Endothelial cell of umbilical vein (primary cell): Measurements from ENCODE around the gene SOX10. TPM values are rescaled to one million over a fixed set of nuclear protein-coding genes. Genes with fewer than 3 reads are reported as not detected.

Experiments
- BruUV-seq: library from RNA; stranded (reverse); fragments of 400-500 nt; replicated peaks from 2 replicates; lab custom pipeline; 2021; lab: Mats Ljungman, UMichigan
- CTCF ChIA-PET: fragments of 300-600, 350-600 bp; sonication (Branson Sonifier 250); formaldehyde crosslinking; loops from one replicate; lab custom pipeline; 2021; ENCODE audit warnings: antibody characterized with exemption, inconsistent platforms; lab: Charles Lee
- POLR2A ChIA-PET: fragments of 300-600, 350-600 bp; sonication (Branson Sonifier 250); formaldehyde crosslinking; loops from one replicate; lab custom pipeline; 2021; ENCODE audit warnings: antibody characterized with exemption, inconsistent platforms; lab: Charles Lee
- DNase-seq: peaks from one replicate; pipeline ENCODE4 v3.0.0-alpha.2; 2011; ENCODE audit warnings: low read depth, low spot score
- FAIRE-seq: peaks from 2 replicates; lab custom pipeline; 2011; peaks lifted over from hg19 to GRCh38; lab: Jason Lieb, UNC
- H2AFZ ChIP-seq: 2 replicates; pipeline ENCODE4 v1.6.0; 2012; ENCODE audit warnings: low read depth, low read length, control low read depth, inconsistent platforms
- H3K27ac ChIP-seq: 2 replicates; pipeline ENCODE4 v1.5.1; 2011; ENCODE audit warnings: low read depth, mild to moderate bottlenecking, control low read depth, low read length, moderate library complexity; ENCODE audit not compliant: insufficient read depth
- H3K27me3 ChIP-seq, 2 experiments: 2 replicates each; pipeline versions ENCODE4 v1.6.0 to v1.6.1; 2011; ENCODE audit warnings: low read length in 2 of 2, mixed read lengths in 1 of 2; ENCODE audit not compliant: control insufficient read depth in 2 of 2, insufficient read depth in 2 of 2
- H3K36me3 ChIP-seq, 2 experiments: 2 replicates in 1 of 2; 3 replicates in 1 of 2; pipeline ENCODE4 v1.5.1; 2011; ENCODE audit warnings: low read length in 2 of 2, mild to moderate bottlenecking in 1 of 2, moderate library complexity in 1 of 2; ENCODE audit not compliant: control insufficient read depth in 2 of 2, insufficient read depth in 2 of 2; ENCODE audit errors: extremely low read depth in 1 of 2
- H3K4me1 ChIP-seq: 3 replicates; pipeline ENCODE4 v1.5.1; 2011; ENCODE audit warnings: mild to moderate bottlenecking, low read length; ENCODE audit not compliant: control insufficient read depth, insufficient read depth; ENCODE audit errors: extremely low read depth
- H3K4me2 ChIP-seq: 2 replicates; pipeline ENCODE4 v1.6.1; 2011; ENCODE audit warnings: low read length, control low read depth, mixed read lengths; ENCODE audit not compliant: insufficient read depth
- H3K4me3 ChIP-seq, 3 experiments: fragments of 200-600 bp in 1 of 3; sonication (generic), shearing (Covaris generic) in 1 of 3; replicated peaks in 1 of 3; 2 replicates each; pipeline ENCODE4 v1.5.1; 2011 to 2016; ENCODE audit warnings: control low read depth in 3 of 3, low read length in 3 of 3, mild to moderate bottlenecking in 2 of 3, inconsistent platforms in 1 of 3, low read depth in 1 of 3, moderate library complexity in 1 of 3; ENCODE audit not compliant: insufficient read depth in 1 of 3
- H3K79me2 ChIP-seq: 2 replicates; pipeline ENCODE4 v1.6.0; 2012; ENCODE audit warnings: low read length, inconsistent platforms; ENCODE audit not compliant: control insufficient read depth, insufficient read depth
- H3K9ac ChIP-seq: replicated peaks from 2 replicates; pipeline ENCODE3; 2011; ENCODE audit warnings: low read length, control low read depth; ENCODE audit not compliant: insufficient read depth; ENCODE audit errors: extremely low read depth
- H3K9me1 ChIP-seq: replicated peaks from 3 replicates; pipeline ENCODE4 v1.6.0; 2011; ENCODE audit warnings: mild to moderate bottlenecking, low read length; ENCODE audit not compliant: control insufficient read depth, insufficient read depth; ENCODE audit errors: extremely low read depth
- H3K9me3 ChIP-seq: replicated peaks from 2 replicates; pipeline ENCODE4 v1.5.1; 2012; ENCODE audit warnings: low read length, inconsistent platforms; ENCODE audit not compliant: control insufficient read depth, insufficient read depth
- H4K20me1 ChIP-seq: replicated peaks from 2 replicates; pipeline ENCODE3; 2011; ENCODE audit warnings: mild to moderate bottlenecking, low read length; ENCODE audit not compliant: control insufficient read depth, insufficient read depth; ENCODE audit errors: extremely low read depth
- EZH2 ChIP-seq: IDR thresholded peaks from 2 replicates; pipeline ENCODE4 v1.6.1; 2012; ENCODE audit warnings: borderline replicate concordance, low read depth, mild to moderate bottlenecking, moderate library complexity, low read length, inconsistent platforms; ENCODE audit not compliant: severe bottlenecking
- FOS ChIP-seq: IDR thresholded peaks from 2 replicates; pipeline ENCODE4 v1.6.1; 2011; ENCODE audit warnings: mild to moderate bottlenecking, low read length, moderate library complexity, borderline replicate concordance; ENCODE audit not compliant: insufficient read depth
- GATA2 ChIP-seq: IDR thresholded peaks from 2 replicates; pipeline ENCODE4 v1.7.0; 2011; ENCODE audit warnings: low read depth, mild to moderate bottlenecking, moderate library complexity, mixed read lengths, low read length; ENCODE audit not compliant: insufficient read length, insufficient read depth
- JUN ChIP-seq: IDR thresholded peaks from 2 replicates; pipeline ENCODE4 v1.6.1; 2011; ENCODE audit warnings: borderline replicate concordance, low read depth; ENCODE audit not compliant: insufficient read length, insufficient read depth
- MYC ChIP-seq: IDR thresholded peaks from one replicate; pipeline ENCODE4 v1.6.1; 2011; ENCODE audit warnings: mild to moderate bottlenecking, low read depth, low read length
- POLR2A ChIP-seq: IDR thresholded peaks from 2 replicates; pipeline ENCODE4 v1.6.1; 2012; ENCODE audit warnings: low read depth, mild to moderate bottlenecking, control low read depth, low read length
- POLR2AphosphoS5 ChIP-seq: IDR thresholded peaks from 2 replicates; pipeline ENCODE4 v1.6.1; 2012; ENCODE audit warnings: low read depth, mild to moderate bottlenecking, control low read depth, low read length, moderate library complexity; ENCODE audit not compliant: insufficient read depth
- dilution Hi-C: fragments of 300-500 bp; cut with MboI; formaldehyde crosslinking; loops from one replicate; pipeline ENCODE4 v1.15.0; 2019; ENCODE audit warnings: low sequenced_read_pairs; ENCODE audit not compliant: extremely low pct_ligation_motif_present
- intact Hi-C: fragments of 100-400 bp; cut with micrococcal nuclease; formaldehyde crosslinking; loops from one replicate; pipeline ENCODE4 v1.10.0; 2022
- polyA plus RNA-seq, 4 experiments: library from polyadenylated mRNA; depleted of rRNA in 3 of 4; stranded (reverse) in 3 of 4; unstranded in 1 of 4; fragments of >200 nt; gene quantifications; 2 replicates each; pipeline versions ENCODE4 v1.2.1 to v1.2.3, GENCODE V29; 2011 to 2012; ENCODE audit warnings: missing spikeins in 1 of 4
- total RNA-seq: library from RNA; stranded (reverse); gene quantifications from 2 replicates; pipeline ENCODE4 v1.2.3, GENCODE V29; 2021
- TF ChIP-seq, protein P1 (sequence below), 2 donors: IDR thresholded peaks; 1 replicate in 1 of 2; 2 replicates in 1 of 2; pipeline ENCODE4 v1.5.1; 2011; ENCODE audit warnings: low read length in 2 of 2, mild to moderate bottlenecking in 2 of 2, moderate library complexity in 2 of 2, control low read depth in 1 of 2, inconsistent platforms in 1 of 2, low read depth in 1 of 2; ENCODE audit not compliant: insufficient read depth in 1 of 2; ENCODE audit errors: extremely low read depth in 1 of 2
- TF ChIP-seq, protein P2 (sequence below): IDR thresholded peaks from 2 replicates; pipeline ENCODE4 v1.6.1; 2011; ENCODE audit not compliant: insufficient read depth, insufficient read length

SOX10 gene
- total and polyA plus RNA-seq, 2 donors (not counting 3 experiments of a cell fraction or from before 2014, with no cell fraction given) = not detected

DNA sequence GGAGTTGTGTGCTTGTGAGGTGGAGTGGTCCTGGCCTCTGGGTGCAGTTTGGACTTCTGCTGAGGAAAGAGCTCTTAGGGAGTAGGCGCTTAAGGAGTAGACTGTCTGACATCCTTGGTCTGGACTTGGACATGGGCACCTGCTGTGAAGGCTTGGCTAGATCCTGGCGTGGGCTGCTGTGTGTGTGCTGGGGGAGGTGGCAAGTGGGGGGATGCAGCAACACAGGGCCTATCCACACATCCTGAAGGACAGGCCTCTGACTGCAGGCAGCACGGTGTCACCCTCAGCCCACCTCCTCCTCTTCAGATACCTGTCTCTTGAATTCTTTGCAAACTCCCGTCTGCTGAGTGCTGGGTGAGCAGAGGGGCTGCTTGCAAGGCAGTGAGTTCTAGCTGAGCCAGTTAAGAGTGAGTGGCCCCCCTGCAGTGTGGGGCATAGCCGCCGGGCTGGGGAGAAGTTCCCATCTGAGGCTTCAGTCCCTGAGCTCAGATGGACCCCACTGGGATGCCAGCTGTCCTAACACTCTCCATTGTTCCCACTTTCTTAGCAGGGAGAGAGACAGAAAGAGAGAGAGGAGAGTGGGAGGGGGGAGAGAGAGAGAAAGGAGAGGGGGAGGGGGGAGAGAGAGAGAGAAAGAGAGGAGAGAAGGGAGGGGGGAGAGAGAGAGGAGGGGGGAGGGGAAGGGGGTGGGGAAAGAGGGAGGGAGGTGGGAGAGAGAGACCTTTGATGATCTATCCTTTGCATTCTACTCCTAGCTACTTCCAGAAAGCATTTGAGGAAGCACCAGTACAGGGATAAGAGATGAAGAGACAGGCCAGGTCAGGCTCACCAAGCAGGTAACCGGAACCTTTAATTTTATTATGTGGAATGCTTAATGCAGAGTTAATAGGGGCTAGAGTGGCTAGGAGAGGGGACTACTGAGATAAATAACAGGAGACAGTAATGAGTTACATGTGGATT, 12.6 kb downstream of the SOX10 start:
- H3K4me3 ChIP-seq = no peak overlapping the region
- no peaks in the 10 kb centered on the region for H4K20me1 ChIP-seq
- no peak overlapping the region for H3K27ac ChIP-seq
- H3K9me3 ChIP-seq = no peaks in the 10 kb centered on the region
- no peaks in the 10 kb centered on the region for H3K27me3 ChIP-seq
- no TSS peak for BruUV-seq
- CTCF ChIA-PET = interaction anchor here (0.8 to 1.8 kb wide), 5 partner anchors 8 to 154 kb away, joined by 3 to 4 read pairs (median 3); no protein-coding TSS in a partner anchor
- no peak overlapping the region for H3K9ac ChIP-seq
- DNase-seq (no peak), FAIRE-seq (no peak)
- H3K79me2 ChIP-seq = no peaks in the 10 kb centered on the region
- intact Hi-C loops (no loop called here), dilution Hi-C loops (no loop called here)
- no peaks in the 10 kb centered on the region for H3K9me1 ChIP-seq
- H3K4me1 ChIP-seq = no peaks in the 10 kb centered on the region
- no peak overlapping the region for H2AFZ ChIP-seq
- peaks cover 6 to 16% of the 10 kb centered on the region in 2 experiments for H3K36me3 ChIP-seq
- TF ChIP-seq MYC = no peak
- TF ChIP-seq POLR2AphosphoS5 = no peak
- no peak for TF ChIP-seq POLR2A
- TF ChIP-seq JUN = no peak
- TF ChIP-seq, protein P1, sequence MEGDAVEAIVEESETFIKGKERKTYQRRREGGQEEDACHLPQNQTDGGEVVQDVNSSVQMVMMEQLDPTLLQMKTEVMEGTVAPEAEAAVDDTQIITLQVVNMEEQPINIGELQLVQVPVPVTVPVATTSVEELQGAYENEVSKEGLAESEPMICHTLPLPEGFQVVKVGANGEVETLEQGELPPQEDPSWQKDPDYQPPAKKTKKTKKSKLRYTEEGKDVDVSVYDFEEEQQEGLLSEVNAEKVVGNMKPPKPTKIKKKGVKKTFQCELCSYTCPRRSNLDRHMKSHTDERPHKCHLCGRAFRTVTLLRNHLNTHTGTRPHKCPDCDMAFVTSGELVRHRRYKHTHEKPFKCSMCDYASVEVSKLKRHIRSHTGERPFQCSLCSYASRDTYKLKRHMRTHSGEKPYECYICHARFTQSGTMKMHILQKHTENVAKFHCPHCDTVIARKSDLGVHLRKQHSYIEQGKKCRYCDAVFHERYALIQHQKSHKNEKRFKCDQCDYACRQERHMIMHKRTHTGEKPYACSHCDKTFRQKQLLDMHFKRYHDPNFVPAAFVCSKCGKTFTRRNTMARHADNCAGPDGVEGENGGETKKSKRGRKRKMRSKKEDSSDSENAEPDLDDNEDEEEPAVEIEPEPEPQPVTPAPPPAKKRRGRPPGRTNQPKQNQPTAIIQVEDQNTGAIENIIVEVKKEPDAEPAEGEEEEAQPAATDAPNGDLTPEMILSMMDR (IDR thresholded peaks at IDR 0.05; ENCODE audit: extremely low read depth in 1 of 2, insufficient read depth in 1 of 2, low read depth in 1 of 2, low read length in 2 of 2) = no peak
- TF ChIP-seq, protein P2, sequence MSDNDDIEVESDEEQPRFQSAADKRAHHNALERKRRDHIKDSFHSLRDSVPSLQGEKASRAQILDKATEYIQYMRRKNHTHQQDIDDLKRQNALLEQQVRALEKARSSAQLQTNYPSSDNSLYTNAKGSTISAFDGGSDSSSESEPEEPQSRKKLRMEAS = no peak
- TF ChIP-seq GATA2 = no peak
- TF ChIP-seq FOS = no peak
- TF ChIP-seq EZH2 = no peak
- POLR2A ChIA-PET = no interaction called here
- no peak overlapping the region for H3K4me2 ChIP-seq
